Right ventricle myocardium superior (tissue), 1 donor: ENCODE measurements around the gene TARM1. TPM values are rescaled to one million over a fixed set of nuclear protein-coding genes. Genes with fewer than 3 reads are reported as not detected.
A peak's percentile ranks its signal among the peaks of the same experiment; 100 is the strongest.
"Not testable (repeated sequence)": the region's sequence is repeated elsewhere in the genome, so short reads cannot be mapped to it uniquely, and the experiment has no call there.

Experiments
- ATAC-seq: fragments of 200-7000 bp; cut with Tn5 transposase; one replicate; pipeline ENCODE4 v1.9.1; 2020; ENCODE audit warnings: mild to moderate bottlenecking; ENCODE audit not compliant: poor library complexity
- DNase-seq: peaks from one replicate; pipeline ENCODE4 v3.0.0-alpha.2; 2020
- intact Hi-C: fragments of 100-400 bp; cut with DNase I; formaldehyde crosslinking; loops from one replicate; pipeline ENCODE4 v1.11.2; 2022
- total RNA-seq: library from RNA; stranded (reverse); fragmentation: NEBNext Ultra II Directional; extraction: Animal tissue kit (Norgen Biotek cat#: 25700); gene quantifications from one replicate; pipeline ENCODE4 v1.2.1, GENCODE V29; 2021
- donor health status: DM: no; HTN: yes; CAD: no; lungs with severe emphysema.

Gene TARM1
- total RNA-seq, 1 donor from 2014 or later = not detected

DNA sequence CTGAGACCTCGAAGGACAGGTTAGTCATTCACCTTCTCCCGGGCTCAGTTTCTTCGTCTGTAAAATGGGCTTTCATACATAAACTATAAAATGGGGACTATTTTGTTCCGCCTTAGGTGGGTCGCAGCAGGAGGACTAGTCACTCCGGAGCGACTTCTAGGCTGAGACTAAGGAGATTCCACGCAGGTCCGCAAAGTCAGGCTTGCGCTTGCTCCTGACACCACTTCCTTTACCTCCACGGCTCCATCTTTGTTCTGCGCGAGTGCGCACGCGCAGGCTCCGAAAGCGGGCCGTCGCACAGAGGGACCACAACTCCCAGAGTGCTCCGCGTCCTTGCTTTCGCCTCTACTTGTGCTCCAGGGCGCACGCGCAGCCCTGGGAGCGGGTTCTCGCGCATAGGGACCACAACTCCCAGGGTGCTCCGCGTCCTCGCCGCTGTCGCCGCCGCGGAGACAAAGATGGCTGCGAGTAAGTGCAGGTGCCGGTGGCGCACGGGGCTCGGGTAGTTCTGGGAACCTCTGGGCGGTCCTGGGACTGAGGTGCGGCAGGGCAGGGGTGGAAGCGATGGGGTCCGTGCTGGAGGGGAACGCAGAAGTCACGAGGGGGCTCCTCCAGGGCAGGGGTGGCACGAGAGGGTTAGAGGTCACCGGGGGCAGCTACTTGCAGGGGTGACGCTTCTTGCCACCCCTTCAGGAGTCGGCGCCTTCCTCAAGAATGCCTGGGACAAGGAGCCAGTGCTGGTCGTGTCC is 21.4 kb upstream of the TARM1 start, which contains the start of gene NDUFA3:
NDUFA3 (plus strand) TSS at position 435 of the 749 bp plus-strand sequence; CDS start at position 459, 24 bp downstream.
- ATAC-seq = peak; percentile 100
- intact Hi-C loops = no loop called here
- DNase-seq = peak; percentile 99

- ATAC-seq = no peak
- no peak for DNase-seq
- intact Hi-C loops = no loop called here
These were observed 19.4 kb upstream of the TARM1 start, which contains the start of gene OSCAR for GRCh38 chr19:54100561-54100960. Gene OSCAR, minus strand, starts transcription at chr19:54100803. Its CDS starts 11 bp downstream, at chr19:54100792.

DNA sequence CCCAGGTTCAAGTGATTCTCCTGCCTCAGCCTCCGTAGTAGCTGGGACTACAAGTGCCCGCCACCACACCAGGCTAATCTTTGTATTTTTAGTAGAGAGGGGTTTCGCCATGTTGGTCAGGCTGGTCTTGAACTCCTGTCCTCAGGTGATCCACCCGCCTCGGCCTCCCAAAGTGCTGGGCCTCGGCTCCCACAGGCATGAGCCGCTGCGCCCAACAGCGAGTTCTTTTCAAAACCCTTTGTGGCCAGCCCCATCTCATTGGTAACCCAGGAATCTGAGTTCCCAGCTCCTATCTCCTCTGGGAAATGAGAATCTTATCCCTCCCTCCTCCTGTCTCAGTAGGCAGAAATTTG is 18.7 kb upstream of the TARM1 start:
- DNase-seq, intact Hi-C loops, ATAC-seq: not testable (repeated sequence)

DNA sequence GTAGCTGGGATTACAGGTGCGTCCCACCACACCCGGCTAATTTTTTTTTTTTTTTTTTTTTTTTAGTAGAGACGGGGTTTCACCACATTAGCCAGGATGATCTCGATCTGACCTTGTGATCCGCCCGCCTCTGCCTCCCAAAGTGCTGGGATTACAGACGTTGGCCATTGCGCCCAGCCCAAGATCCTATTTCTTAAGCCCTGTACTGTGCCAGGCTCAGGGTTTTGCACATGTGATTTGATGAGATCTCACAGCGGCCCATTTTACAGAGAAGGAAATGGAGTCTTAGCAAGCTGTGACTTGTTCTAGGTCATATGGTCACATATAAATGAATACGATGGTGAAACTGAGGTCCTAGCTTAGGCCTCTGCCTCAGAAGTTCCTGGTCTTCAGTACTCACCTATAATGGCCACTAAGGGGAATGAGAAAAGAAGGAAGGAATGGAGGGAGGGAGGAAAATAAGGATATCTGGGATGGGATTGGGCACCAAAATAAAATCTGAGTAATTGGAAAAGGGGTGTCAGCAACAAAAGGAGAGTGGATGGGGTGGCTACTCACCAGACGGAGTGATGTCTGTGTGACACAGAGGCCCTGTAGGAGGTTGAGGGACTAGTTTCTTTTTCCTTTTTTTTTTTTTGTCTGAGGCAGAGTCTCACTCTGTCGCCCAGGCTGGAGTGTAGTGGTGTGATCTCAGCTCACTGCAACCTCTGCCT is 18.2 kb upstream of the TARM1 start:
- intact Hi-C loops = no loop called here
- DNase-seq (no peak), ATAC-seq (no peak)

- DNase-seq (no peak), ATAC-seq (peak; percentile 56)
- intact Hi-C loops = no loop called here
These were observed 15.5 kb upstream of the TARM1 start for GRCh38 chr19:54096617-54097106.

GRCh38 chr19:54095859-54096616 is 14.9 kb upstream of the TARM1 start:
- peak; percentile 85 for ATAC-seq
- peak; percentile 76 for DNase-seq
- intact Hi-C loops = not testable (repeated sequence)

- ATAC-seq (no peak), DNase-seq (no peak)
- intact Hi-C loops = no loop called here
These were observed 14.1 kb upstream of the TARM1 start for GRCh38 chr19:54095136-54095858.

GRCh38 chr19:54094426-54095000 is 13.3 kb upstream of the TARM1 start:
- DNase-seq (no peak), ATAC-seq (no peak)
- intact Hi-C loops = no loop called here

DNA sequence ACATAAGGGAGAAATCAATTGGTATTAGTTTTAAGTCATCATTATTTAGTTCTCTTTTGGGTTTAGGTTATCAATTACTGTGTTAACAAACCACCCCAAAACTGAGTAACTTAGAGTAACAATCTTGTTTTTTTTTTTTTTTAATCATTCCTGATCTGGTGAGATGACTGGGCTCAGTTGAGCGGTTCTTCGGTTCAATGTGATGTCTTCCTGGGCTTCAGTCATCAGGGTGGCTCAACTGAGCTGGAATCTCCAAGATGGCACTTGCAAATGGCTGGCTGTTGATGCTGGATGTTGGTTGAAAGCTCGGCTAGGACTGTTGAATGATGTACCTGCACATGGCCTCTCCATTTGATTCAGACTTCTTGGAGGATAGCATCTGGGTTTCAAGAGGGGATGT is 3.2 kb upstream of the TARM1 start:
- no peak for ATAC-seq
- intact Hi-C loops = no loop called here
- no peak for DNase-seq

- ATAC-seq = no peak
- intact Hi-C loops = no loop called here
These were observed 3.8 kb downstream of the TARM1 start for GRCh38 chr19:54077334-54077733.

DNA sequence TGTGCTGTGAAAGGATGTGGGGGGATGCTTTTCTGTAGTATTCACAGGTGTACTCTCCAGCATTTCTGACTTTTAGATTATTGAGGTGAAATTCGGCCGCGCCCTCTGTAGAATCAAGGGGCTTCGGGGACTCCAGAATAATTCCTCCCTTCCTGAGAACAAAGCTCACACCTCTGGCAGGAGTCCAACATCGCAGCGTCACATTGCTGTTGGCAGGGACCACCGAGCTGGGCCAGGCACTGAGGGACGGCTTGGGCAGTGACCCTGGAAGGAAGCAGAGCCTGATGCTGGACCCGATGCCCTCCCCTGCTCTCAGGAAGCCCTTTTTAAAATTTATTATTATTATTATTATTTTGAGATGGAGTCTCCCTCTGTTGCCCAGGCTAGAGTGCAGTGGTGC is 6.3 kb downstream of the TARM1 start:
- intact Hi-C loops = no loop called here
- no peak for DNase-seq
- no peak for ATAC-seq

More at GRCh38 chr19:54077334-54077733, 3.8 kb downstream of the TARM1 start:
- DNase-seq = no peak

GRCh38 chr19:54073829-54074228 is 7.3 kb downstream of the TARM1 start:
- intact Hi-C loops = no loop called here
- ATAC-seq (no peak), DNase-seq (no peak)

GRCh38 chr19:54069470-54069869 is 11.7 kb downstream of the TARM1 start:
- intact Hi-C loops = no loop called here
- DNase-seq = no peak
- ATAC-seq = no peak

DNA sequence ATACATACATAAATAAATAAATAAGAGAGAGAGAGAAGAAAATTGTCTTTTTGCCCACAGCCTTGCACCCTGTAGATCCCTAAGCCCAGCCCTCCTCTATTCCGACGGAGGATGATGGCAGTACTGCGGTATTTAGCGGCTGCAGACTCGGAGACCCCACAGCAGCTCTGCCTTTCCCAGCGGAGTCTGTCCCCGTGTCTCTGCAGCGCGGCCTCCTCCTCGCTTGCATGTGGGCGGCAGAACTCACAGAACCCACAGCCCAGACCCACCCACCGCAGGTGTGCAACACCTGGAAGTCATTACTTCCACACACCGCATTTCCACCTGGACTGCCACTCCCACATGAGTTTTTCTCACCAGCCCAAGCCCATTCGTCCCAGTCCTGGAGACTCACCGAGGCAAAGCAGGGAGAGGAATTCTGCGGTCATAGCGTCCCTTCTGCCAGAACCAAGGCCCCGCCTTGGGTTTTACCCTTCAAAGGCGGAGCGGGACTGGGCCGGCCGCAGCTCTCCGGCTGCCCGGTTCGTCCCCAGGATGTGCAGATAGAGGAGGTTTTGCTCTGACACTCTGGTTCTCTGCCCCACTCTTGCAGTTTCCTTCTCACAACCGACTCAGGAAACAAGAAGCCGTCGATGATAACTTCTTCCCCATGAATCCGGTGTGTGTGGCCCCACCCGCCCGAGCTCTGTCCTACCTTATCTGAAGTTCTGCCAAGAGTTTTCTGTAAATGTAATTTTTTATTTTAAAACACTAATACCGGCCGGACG is 17.6 kb downstream of the TARM1 start, which contains the start of gene VSTM1:
VSTM1 (minus strand) TSS at position 548 of the 767 bp plus-strand sequence; CDS start at position 428, 120 bp downstream.
- ATAC-seq (no peak), DNase-seq (no peak)
- intact Hi-C loops = no loop called here

GRCh38 chr19:54062643-54063042 is 18.5 kb downstream of the TARM1 start:
- no peak for ATAC-seq
- DNase-seq = peak; percentile 59
- intact Hi-C loops = no loop called here

DNA sequence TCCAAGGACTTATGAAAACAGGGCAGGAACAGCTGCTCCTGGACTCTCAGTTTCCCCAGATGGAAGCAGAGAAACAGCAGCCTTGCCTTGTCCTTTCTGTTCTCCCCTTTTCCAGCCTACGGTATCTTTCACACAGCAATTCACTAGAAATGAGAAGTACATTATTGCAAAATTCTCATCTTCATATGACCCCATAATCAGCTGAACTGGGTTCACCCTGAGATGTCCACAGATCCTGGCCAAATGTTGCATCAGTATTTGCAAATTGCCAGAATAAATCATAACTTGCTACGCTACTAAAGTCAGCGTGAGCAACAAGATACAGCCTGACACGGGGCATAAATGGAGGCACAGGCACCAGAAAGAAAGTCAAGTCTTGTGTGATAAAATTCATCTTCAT is 33.5 kb downstream of the TARM1 start:
- no peak for ATAC-seq
- no peak for DNase-seq
- intact Hi-C loops = no loop called here

DNA sequence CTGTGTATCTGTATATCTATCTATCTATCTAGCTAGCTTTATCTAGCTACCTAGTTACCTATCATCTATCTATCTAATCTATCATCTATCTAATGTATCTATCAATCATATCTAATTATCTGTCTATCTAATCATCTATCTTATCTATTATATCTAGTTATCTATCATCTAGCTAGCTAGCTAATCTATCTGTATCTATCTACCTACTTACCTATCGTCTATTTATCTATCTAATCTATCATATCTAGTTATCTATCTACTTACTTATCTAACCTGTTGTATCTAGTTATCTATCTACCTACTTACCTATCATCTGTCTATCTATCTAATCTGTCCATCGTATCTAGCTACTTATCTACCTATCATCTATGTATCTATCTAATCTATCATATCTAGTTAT is 35.4 kb downstream of the TARM1 start:
- ATAC-seq (no peak), DNase-seq (no peak)
- intact Hi-C loops = no loop called here
